ENCODE results near the gene GLYR1. TPM values are rescaled to one million over a fixed set of nuclear protein-coding genes. Genes with fewer than 3 reads are reported as not detected.

Gene GLYR1
- total and polyA plus RNA-seq, 2 experiments from 2014 or later: 46.5 to 56.9 TPM

DNA sequence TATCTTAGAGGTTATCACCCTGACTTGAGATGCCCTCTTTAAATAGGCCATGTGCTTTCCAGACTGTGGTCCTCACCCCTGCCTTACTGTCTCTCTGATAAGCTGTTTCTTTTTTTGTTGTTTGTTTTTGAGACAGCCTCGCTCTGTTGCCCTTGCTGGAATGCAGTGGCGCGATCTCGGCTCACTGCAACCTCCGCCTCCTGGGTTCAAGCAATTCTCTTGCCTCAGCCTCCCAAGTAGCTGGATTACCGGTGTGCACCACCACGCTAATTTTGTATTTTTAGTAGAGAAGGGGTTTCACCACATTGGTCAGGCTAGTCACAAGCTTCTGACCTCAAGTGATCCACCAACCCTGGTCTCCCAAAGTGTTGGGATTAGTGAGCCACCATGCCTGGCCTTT is 58.2 kb downstream of the GLYR1 start:
- Histone ChIP-seq H3K4me3 (no peak overlapping the region), H3K36me3 (replicated peaks; ENCODE audit: insufficient read depth, low read depth) (no peaks in the 10 kb centered on the region), H3K27me3 (no peaks in the 10 kb centered on the region), H4K20me1 (ENCODE audit: insufficient read depth, poor library complexity, severe bottlenecking) (no peaks in the 10 kb centered on the region), H3K4me2 (no peak overlapping the region), H3K79me2 (no peaks in the 10 kb centered on the region), H3K27ac (peak overlapping the region; percentile 52), H3K9me2 (replicated peaks; ENCODE audit: insufficient read depth) (no peaks in the 10 kb centered on the region), H3K4me1 (ENCODE audit: insufficient read depth) (peaks cover 12% of the 10 kb centered on the region), H2AFZ (no peak overlapping the region), H3K9me3 (ENCODE audit: low read depth) (no peaks in the 10 kb centered on the region)
- no peak for DNase-seq (ENCODE audit: low spot score)
- WGBS (ENCODE audit: low lambda C conversion rate, missing lambda C conversion rate): 67% methylated on average over 7 of the region's 7 CpGs
- no peak for TF ChIP-seq EZH2phosphoT487 (IDR thresholded peaks at IDR 0.05; ENCODE audit: low read depth, severe bottlenecking, unreplicated experiment)
- no peak for TF ChIP-seq EZH2 (IDR thresholded peaks at IDR 0.05; ENCODE audit: borderline replicate concordance)
- TF ChIP-seq, protein P1, sequence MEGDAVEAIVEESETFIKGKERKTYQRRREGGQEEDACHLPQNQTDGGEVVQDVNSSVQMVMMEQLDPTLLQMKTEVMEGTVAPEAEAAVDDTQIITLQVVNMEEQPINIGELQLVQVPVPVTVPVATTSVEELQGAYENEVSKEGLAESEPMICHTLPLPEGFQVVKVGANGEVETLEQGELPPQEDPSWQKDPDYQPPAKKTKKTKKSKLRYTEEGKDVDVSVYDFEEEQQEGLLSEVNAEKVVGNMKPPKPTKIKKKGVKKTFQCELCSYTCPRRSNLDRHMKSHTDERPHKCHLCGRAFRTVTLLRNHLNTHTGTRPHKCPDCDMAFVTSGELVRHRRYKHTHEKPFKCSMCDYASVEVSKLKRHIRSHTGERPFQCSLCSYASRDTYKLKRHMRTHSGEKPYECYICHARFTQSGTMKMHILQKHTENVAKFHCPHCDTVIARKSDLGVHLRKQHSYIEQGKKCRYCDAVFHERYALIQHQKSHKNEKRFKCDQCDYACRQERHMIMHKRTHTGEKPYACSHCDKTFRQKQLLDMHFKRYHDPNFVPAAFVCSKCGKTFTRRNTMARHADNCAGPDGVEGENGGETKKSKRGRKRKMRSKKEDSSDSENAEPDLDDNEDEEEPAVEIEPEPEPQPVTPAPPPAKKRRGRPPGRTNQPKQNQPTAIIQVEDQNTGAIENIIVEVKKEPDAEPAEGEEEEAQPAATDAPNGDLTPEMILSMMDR (IDR thresholded peaks at IDR 0.05; ENCODE audit: poor library complexity): no peak

DNA sequence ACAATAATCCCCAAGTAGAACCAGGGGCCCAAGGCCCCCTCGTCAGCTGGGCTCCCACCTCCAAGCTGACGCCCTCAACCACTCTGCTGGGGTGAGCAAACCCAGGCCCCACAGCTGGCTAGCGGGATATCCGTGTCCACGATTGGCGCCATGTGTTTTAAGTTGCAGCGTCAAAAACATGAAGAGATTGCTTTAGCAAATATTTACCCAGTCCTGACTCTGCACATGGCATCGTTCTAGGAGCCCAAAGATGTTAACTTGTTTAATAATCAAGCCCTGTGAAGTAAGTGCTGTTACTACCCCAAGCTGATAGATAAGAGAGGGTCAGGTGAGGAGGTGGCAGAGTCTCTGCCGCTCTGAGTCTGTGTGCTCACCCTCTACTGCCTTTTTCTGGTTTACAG is 58.6 kb downstream of the GLYR1 start:
- Histone ChIP-seq H3K9me3 (ENCODE audit: low read depth) (no peaks in the 10 kb centered on the region), H3K27me3 (no peaks in the 10 kb centered on the region), H4K20me1 (ENCODE audit: insufficient read depth, poor library complexity, severe bottlenecking) (no peaks in the 10 kb centered on the region), H3K4me2 (peak overlapping the region; percentile 39), H3K4me1 (ENCODE audit: insufficient read depth) (peaks cover 12% of the 10 kb centered on the region), H3K36me3 (replicated peaks; ENCODE audit: insufficient read depth, low read depth) (no peaks in the 10 kb centered on the region), H3K27ac (peak overlapping the region; percentile 52), H3K79me2 (no peaks in the 10 kb centered on the region), H2AFZ (no peak overlapping the region), H3K9me2 (replicated peaks; ENCODE audit: insufficient read depth) (no peaks in the 10 kb centered on the region), H3K4me3 (no peak overlapping the region)
- 36% methylated on average over 9 of the region's 9 CpGs for WGBS (ENCODE audit: low lambda C conversion rate, missing lambda C conversion rate)
- DNase-seq (ENCODE audit: low spot score): peak; percentile 49
- TF ChIP-seq EZH2 (IDR thresholded peaks at IDR 0.05; ENCODE audit: borderline replicate concordance): no peak
- TF ChIP-seq, protein P1 (IDR thresholded peaks at IDR 0.05; ENCODE audit: poor library complexity): no peak
- no peak for TF ChIP-seq EZH2phosphoT487 (IDR thresholded peaks at IDR 0.05; ENCODE audit: low read depth, severe bottlenecking, unreplicated experiment)

DNA sequence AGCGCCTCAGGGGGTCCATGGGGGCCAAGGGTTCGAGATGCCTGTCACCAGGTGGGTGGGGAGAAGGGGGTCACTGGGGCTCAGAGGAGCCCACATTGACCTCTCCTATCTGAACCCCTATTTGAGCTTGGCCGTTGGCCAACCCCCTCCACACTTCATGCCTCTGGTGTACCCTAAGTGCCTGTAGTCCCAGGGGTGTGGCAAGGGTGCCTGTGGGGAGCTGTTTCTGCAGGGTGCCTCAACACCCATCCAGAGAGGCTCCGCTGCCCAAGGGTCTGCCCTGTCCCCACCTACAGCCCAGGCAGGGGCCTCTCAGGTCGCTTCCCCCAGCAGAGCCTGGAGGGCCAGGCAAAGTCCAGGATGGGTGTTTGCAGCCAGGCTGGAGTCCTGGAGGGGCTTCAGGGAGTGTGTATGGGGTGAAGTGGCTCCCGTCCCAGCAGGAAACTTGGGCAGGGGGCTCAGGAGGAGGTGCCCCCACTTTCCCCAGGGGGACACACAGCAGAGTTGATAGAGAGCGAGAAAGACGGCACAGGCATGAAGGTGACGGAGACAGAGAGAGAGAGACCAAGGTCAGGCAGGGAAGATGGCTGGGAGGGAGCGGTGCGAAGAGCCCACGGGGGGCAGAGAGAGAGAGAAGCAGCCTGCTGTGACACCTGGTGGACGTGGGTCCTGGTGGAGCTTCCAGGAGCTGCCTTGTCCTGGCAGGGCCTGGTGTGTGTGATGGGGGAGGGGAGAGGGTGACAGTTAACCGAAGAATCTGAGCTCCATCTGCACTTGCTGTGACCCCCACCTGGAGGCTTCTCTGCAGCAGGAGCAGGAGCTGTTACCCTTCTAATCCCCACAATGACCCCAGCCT is 59.2 kb downstream of the GLYR1 start, which contains the start of gene SEPTIN12:
SEPTIN12 (minus strand) TSS at position 719 of the 856 bp plus-strand sequence; CDS start at position 19, 700 bp downstream.
- Histone ChIP-seq H3K27ac (peak within 1 kb of the TSS; percentile 52), H2AFZ (no peak within 1 kb of the TSS), H3K9me3 (ENCODE audit: low read depth) (no peaks in the 10 kb centered on the region), H3K4me3 (no peak within 1 kb of the TSS), H3K4me2 (peak within 1 kb of the TSS; percentile 39), H4K20me1 (ENCODE audit: insufficient read depth, poor library complexity, severe bottlenecking) (no peaks in the 10 kb centered on the region), H3K9me2 (replicated peaks; ENCODE audit: insufficient read depth) (no peaks in the 10 kb centered on the region), H3K4me1 (ENCODE audit: insufficient read depth) (peaks cover 12% of the 10 kb centered on the region), H3K36me3 (replicated peaks; ENCODE audit: insufficient read depth, low read depth) (no peaks in the 10 kb centered on the region), H3K79me2 (no peaks in the 10 kb centered on the region), H3K27me3 (no peaks in the 10 kb centered on the region)
- 69% methylated on average over 14 of the region's 14 CpGs for WGBS (ENCODE audit: low lambda C conversion rate, missing lambda C conversion rate)
- TF ChIP-seq EZH2phosphoT487 (IDR thresholded peaks at IDR 0.05; ENCODE audit: low read depth, severe bottlenecking, unreplicated experiment): no peak
- no peak for TF ChIP-seq EZH2 (IDR thresholded peaks at IDR 0.05; ENCODE audit: borderline replicate concordance)
- TF ChIP-seq, protein P1 (IDR thresholded peaks at IDR 0.05; ENCODE audit: poor library complexity): no peak
- no peak for DNase-seq (ENCODE audit: low spot score)
